Mesendoderm (in vitro differentiated cells): ENCODE data around the gene SCN2B.

Experiments used
- DNase-seq: peaks from one replicate; pipeline ENCODE4 v3.0.0; 2013
- H2AK5ac ChIP-seq: 2 replicates; pipeline ENCODE4 v1.6.1; 2013; ENCODE audit warnings: low read length, inconsistent platforms
- H2BK120ac ChIP-seq: 2 replicates; pipeline ENCODE4 v1.6.1; 2013; ENCODE audit warnings: low read depth, mild to moderate bottlenecking, low read length, moderate library complexity, mixed read lengths
- H2BK15ac ChIP-seq: replicated peaks from 2 replicates; pipeline ENCODE4 v1.6.1; 2013; ENCODE audit warnings: low read depth, mild to moderate bottlenecking, moderate library complexity
- H2BK5ac ChIP-seq: 2 replicates; pipeline ENCODE4 v1.6.1; 2013; ENCODE audit warnings: low read length, inconsistent platforms
- H3K18ac ChIP-seq: 2 replicates; pipeline ENCODE4 v1.6.1; 2013; ENCODE audit warnings: mild to moderate bottlenecking, low read length, mixed read lengths
- H3K23ac ChIP-seq: one replicate; pipeline ENCODE4 v1.6.1; 2013; ENCODE audit warnings: low read length
- H3K27ac ChIP-seq: 2 replicates; pipeline ENCODE4 v1.5.1; 2013; ENCODE audit warnings: low read depth, mild to moderate bottlenecking, inconsistent platforms, low read length, moderate library complexity
- H3K27me3 ChIP-seq: 2 replicates; pipeline ENCODE4 v1.6.1; 2013; ENCODE audit warnings: low read length, control low read depth, mild to moderate bottlenecking, inconsistent platforms; ENCODE audit not compliant: insufficient read depth, poor library complexity
- H3K36me3 ChIP-seq: 2 replicates; pipeline ENCODE4 v1.6.1; 2013; ENCODE audit warnings: low read length, inconsistent platforms; ENCODE audit not compliant: control insufficient read depth, insufficient read depth
- H3K4ac ChIP-seq: one replicate; pipeline ENCODE4 v1.6.1; 2013; ENCODE audit warnings: low read depth, mild to moderate bottlenecking, low read length, moderate library complexity
- H3K4me1 ChIP-seq: 2 replicates; pipeline ENCODE4 v1.6.1; 2013; ENCODE audit warnings: low read depth, low read length, inconsistent platforms; ENCODE audit not compliant: control insufficient read depth
- H3K4me2 ChIP-seq: 2 replicates; pipeline ENCODE4 v1.6.1; 2013; ENCODE audit warnings: low read length
- H3K4me3 ChIP-seq: 2 replicates; pipeline ENCODE4 v1.5.1; 2013; ENCODE audit warnings: mild to moderate bottlenecking, low read length
- H3K56ac ChIP-seq: one replicate; pipeline ENCODE4 v1.6.1; 2013; ENCODE audit warnings: low read length
- H3K79me1 ChIP-seq: 2 replicates; pipeline ENCODE4 v1.6.1; 2013; ENCODE audit warnings: low read length, inconsistent platforms
- H3K79me2 ChIP-seq: 2 replicates; pipeline ENCODE4 v1.6.1; 2013; ENCODE audit warnings: mild to moderate bottlenecking, low read length; ENCODE audit not compliant: control insufficient read depth, insufficient read depth
- H3K9ac ChIP-seq: 2 replicates; pipeline ENCODE4 v1.6.1; 2013; ENCODE audit warnings: low read length, inconsistent platforms
- H4K5ac ChIP-seq: one replicate; pipeline ENCODE4 v1.6.1; 2013; ENCODE audit warnings: low read length
- H4K8ac ChIP-seq: one replicate; pipeline ENCODE4 v1.6.1; 2013; ENCODE audit warnings: low read depth, mild to moderate bottlenecking, control low read depth, low read length, moderate library complexity
- WGBS: extraction: QIAGEN DNeasy Blood & Tissue Kit; methylation state at CpG from one replicate; pipeline ENCODE4 v1.1.7; 2013; ENCODE audit warnings: low lambda C conversion rate, missing lambda C conversion rate; ENCODE audit not compliant: insufficient coverage; ENCODE audit errors: extremely low coverage; 5-methylcytosine and 5-hydroxymethylcytosine counted together

The SCN2B gene

DNA sequence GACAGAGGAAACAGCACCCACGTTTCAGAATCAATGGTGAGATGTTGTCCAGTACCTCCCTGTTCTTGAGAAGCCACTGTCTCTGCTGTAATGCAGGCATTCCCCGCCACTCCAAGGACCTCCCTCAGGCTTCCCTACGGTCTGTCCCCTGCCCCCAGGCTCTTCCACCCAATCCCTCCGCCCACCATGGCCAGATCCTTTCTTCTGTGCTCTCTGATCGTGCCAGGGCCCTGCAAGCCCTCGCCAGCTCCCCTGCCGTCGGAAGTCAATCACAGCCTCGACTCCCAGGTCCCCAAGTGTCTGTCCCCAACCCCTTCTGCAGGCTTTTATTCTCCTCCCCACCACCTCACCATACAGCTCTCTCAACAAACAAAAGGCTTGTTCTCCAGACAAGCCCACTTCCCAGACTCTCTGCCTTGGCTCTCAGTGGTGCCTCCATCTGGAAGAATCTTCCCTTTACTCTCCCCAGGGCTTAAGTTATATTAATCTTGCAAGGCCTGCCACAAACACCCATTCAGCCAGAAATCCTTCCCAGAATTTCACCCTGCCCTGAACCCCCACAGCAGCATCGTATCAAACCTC, 37.5 kb downstream of the SCN2B start:
- Histone ChIP-seq H3K27ac (no peak overlapping the region), H4K8ac (no peak overlapping the region), H3K9ac (no peak overlapping the region), H2BK15ac (no peak overlapping the region), H3K4me2 (no peak overlapping the region), H3K4ac (no peak overlapping the region), H2BK120ac (no peak overlapping the region), H3K79me1 (no peaks in the 10 kb centered on the region), H3K56ac (no peak overlapping the region), H2AK5ac (no peak overlapping the region), H3K27me3 (no peaks in the 10 kb centered on the region), H2BK5ac (no peak overlapping the region), H3K18ac (no peak overlapping the region), H3K36me3 (no peaks in the 10 kb centered on the region), H3K23ac (no peak overlapping the region), H3K4me1 (no peaks in the 10 kb centered on the region), H4K5ac (no peak overlapping the region), H3K4me3 (no peak overlapping the region), H3K79me2 (no peaks in the 10 kb centered on the region)
- no peak for DNase-seq
- WGBS = no CpG with 5 or more reads among the region's 10 CpGs

DNA sequence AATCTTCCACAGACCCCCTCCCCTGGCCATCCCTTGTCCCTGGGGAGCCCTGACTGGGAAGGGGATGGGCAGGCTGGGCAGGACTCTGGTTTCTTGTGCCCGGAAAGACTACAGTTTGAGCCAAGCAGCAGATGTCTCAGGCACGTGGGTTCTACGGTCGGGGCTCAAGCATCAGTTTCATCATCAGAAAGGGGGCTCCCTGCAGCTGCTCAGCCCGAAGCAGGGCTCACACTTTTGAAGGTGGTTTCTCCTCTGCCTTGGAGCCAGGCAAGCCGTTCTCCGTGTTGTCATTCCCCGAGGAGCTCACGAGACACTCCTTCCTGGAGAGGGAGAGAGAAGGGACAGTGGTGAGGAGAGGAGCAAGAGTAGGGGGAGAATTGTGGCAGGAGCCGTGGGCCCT, 39.6 kb downstream of the SCN2B start:
- no CpG with 5 or more reads among the region's 10 CpGs for WGBS
- Histone ChIP-seq H2AK5ac (no peak overlapping the region), H3K9ac (no peak overlapping the region), H3K4me2 (no peak overlapping the region), H4K8ac (no peak overlapping the region), H2BK120ac (no peak overlapping the region), H3K56ac (no peak overlapping the region), H3K79me1 (no peaks in the 10 kb centered on the region), H3K23ac (no peak overlapping the region), H3K4ac (no peak overlapping the region), H3K27ac (no peak overlapping the region), H2BK15ac (no peak overlapping the region), H3K18ac (no peak overlapping the region), H2BK5ac (no peak overlapping the region), H3K36me3 (no peaks in the 10 kb centered on the region), H4K5ac (no peak overlapping the region), H3K4me3 (no peak overlapping the region), H3K4me1 (no peaks in the 10 kb centered on the region), H3K79me2 (no peaks in the 10 kb centered on the region), H3K27me3 (no peaks in the 10 kb centered on the region)
- DNase-seq = no peak

GRCh38 chr11:118136341-118136740, 40.1 kb downstream of the SCN2B start:
- Histone ChIP-seq H3K9ac (no peak overlapping the region), H3K27ac (no peak overlapping the region), H3K4me1 (no peaks in the 10 kb centered on the region), H2BK5ac (no peak overlapping the region), H2AK5ac (no peak overlapping the region), H3K18ac (no peak overlapping the region), H4K8ac (no peak overlapping the region), H2BK120ac (no peak overlapping the region), H3K23ac (no peak overlapping the region), H4K5ac (no peak overlapping the region), H3K4ac (no peak overlapping the region), H3K4me2 (no peak overlapping the region), H3K79me2 (no peaks in the 10 kb centered on the region), H3K79me1 (no peaks in the 10 kb centered on the region), H2BK15ac (no peak overlapping the region), H3K56ac (no peak overlapping the region), H3K27me3 (no peaks in the 10 kb centered on the region), H3K4me3 (no peak overlapping the region), H3K36me3 (no peaks in the 10 kb centered on the region)
- no peak for DNase-seq
- WGBS = no CpG with 5 or more reads among the region's 2 CpGs

GRCh38 chr11:118135796-118136165, 40.7 kb downstream of the SCN2B start:
- H2AK5ac ChIP-seq = no peak overlapping the region
- WGBS = no CpG with 5 or more reads among the region's 5 CpGs
- H3K4me2 ChIP-seq = no peak overlapping the region
- no peak overlapping the region for H3K23ac ChIP-seq
- no peak overlapping the region for H3K56ac ChIP-seq
- H3K36me3 ChIP-seq = no peaks in the 10 kb centered on the region
- H3K79me2 ChIP-seq = no peaks in the 10 kb centered on the region
- no peak overlapping the region for H3K27ac ChIP-seq
- H2BK15ac ChIP-seq = no peak overlapping the region
- H2BK5ac ChIP-seq = no peak overlapping the region
- no peak overlapping the region for H3K4me3 ChIP-seq
- no peak overlapping the region for H4K8ac ChIP-seq
- no peak overlapping the region for H2BK120ac ChIP-seq
- no peak overlapping the region for H4K5ac ChIP-seq
- DNase-seq = no peak
- H3K79me1 ChIP-seq = no peaks in the 10 kb centered on the region
- H3K18ac ChIP-seq = no peak overlapping the region
- no peaks in the 10 kb centered on the region for H3K27me3 ChIP-seq
- no peak overlapping the region for H3K4ac ChIP-seq
- no peak overlapping the region for H3K9ac ChIP-seq
- H3K4me1 ChIP-seq = no peaks in the 10 kb centered on the region

DNA sequence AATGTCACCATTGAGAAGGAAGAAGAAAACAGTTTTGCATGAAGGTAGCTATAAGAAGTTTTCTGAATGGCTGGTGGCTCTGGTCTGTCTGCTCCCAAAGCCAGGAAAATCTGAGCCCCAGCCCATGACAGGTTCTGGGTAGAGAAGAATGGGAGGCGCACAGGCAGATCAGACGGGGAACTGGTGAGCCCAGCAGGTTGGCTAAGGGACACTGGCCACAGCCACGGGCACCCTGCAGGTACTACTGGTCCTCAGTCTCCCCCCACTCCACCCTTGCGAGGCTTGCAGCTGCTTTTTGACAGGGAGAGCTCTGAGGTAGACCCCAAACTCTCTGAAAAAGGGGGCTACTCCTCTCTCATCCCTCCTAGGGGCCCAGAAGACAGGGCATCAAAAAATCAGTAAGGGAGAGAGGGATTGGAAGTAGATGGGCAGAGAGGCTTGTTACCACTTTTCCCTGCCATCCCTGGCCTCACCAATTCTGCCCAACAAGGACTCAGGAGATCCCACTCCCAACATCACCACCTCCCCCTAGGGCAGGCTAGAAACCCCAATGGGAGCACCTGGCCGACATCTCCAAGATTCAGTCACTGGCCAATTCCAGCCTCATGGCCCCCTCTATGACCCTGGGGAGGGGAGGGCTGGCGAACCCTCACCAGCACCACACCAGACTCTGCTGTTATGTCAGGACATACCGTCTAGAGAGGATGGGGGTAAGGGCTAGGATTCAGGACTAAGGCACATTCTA, 41.2 kb downstream of the SCN2B start:
- Histone ChIP-seq H2BK15ac (no peak overlapping the region), H3K18ac (no peak overlapping the region), H3K79me2 (no peaks in the 10 kb centered on the region), H3K79me1 (no peaks in the 10 kb centered on the region), H3K4me2 (no peak overlapping the region), H2AK5ac (no peak overlapping the region), H3K4ac (no peak overlapping the region), H3K27ac (no peak overlapping the region), H3K36me3 (no peaks in the 10 kb centered on the region), H3K23ac (no peak overlapping the region), H3K56ac (no peak overlapping the region), H4K8ac (no peak overlapping the region), H2BK120ac (no peak overlapping the region), H3K4me1 (no peaks in the 10 kb centered on the region), H3K27me3 (no peaks in the 10 kb centered on the region), H4K5ac (no peak overlapping the region), H2BK5ac (no peak overlapping the region), H3K4me3 (no peak overlapping the region), H3K9ac (no peak overlapping the region)
- WGBS = no CpG with 5 or more reads among the region's 7 CpGs
- no peak for DNase-seq

GRCh38 chr11:118133816-118134215, 42.6 kb downstream of the SCN2B start:
- Histone ChIP-seq H2BK5ac (no peak overlapping the region), H3K4me2 (no peak overlapping the region), H3K56ac (no peak overlapping the region), H3K79me2 (no peaks in the 10 kb centered on the region), H3K9ac (no peak overlapping the region), H3K36me3 (no peaks in the 10 kb centered on the region), H4K8ac (no peak overlapping the region), H4K5ac (no peak overlapping the region), H3K4ac (no peak overlapping the region), H3K4me1 (no peaks in the 10 kb centered on the region), H3K18ac (no peak overlapping the region), H3K27ac (no peak overlapping the region), H2BK15ac (no peak overlapping the region), H2AK5ac (no peak overlapping the region), H3K27me3 (no peaks in the 10 kb centered on the region), H3K79me1 (no peaks in the 10 kb centered on the region), H3K4me3 (no peak overlapping the region), H2BK120ac (no peak overlapping the region), H3K23ac (no peak overlapping the region)
- no peak for DNase-seq
- WGBS = no CpG with 5 or more reads among the region's 10 CpGs
